H9 (cell line): ENCODE data around the gene WHAMM. TPM values are rescaled to one million over a fixed set of nuclear protein-coding genes. Genes with fewer than 3 reads are reported as not detected.

Source experiments
- DNase-seq: peaks from one replicate; pipeline ENCODE4 v3.0.0-alpha.2; 2017
- H2AFZ ChIP-seq: one replicate; pipeline ENCODE4 v1.6.1; 2013; ENCODE audit warnings: mild to moderate bottlenecking, low read length, control low read depth, moderate library complexity
- H2AK5ac ChIP-seq: 2 replicates; pipeline ENCODE4 v1.6.1; 2013; ENCODE audit warnings: low read length, control low read depth, mixed read lengths; ENCODE audit not compliant: insufficient read length
- H2BK120ac ChIP-seq: one replicate; pipeline ENCODE4 v1.6.1; 2013; ENCODE audit warnings: low read depth, mild to moderate bottlenecking, low read length, control low read depth, inconsistent platforms; ENCODE audit not compliant: poor library complexity, severe bottlenecking
- H2BK12ac ChIP-seq: 2 replicates; pipeline ENCODE4 v1.6.1; 2013; ENCODE audit warnings: low read length, control low read depth, mixed read lengths, low read depth; ENCODE audit not compliant: insufficient read length
- H2BK15ac ChIP-seq: 2 replicates; pipeline ENCODE4 v1.6.1; 2013; ENCODE audit warnings: low read depth, low read length, control low read depth
- H2BK20ac ChIP-seq: one replicate; pipeline ENCODE4 v1.6.1; 2013; ENCODE audit warnings: low read depth, mild to moderate bottlenecking, low read length, control low read depth, inconsistent platforms; ENCODE audit not compliant: poor library complexity, severe bottlenecking
- H2BK5ac ChIP-seq: 2 replicates; pipeline ENCODE4 v1.6.1; 2013; ENCODE audit warnings: low read length, control low read depth, mixed read lengths; ENCODE audit not compliant: insufficient read length
- H3K14ac ChIP-seq: 2 replicates; pipeline ENCODE4 v1.6.1; 2013; ENCODE audit warnings: low read length, control low read depth; ENCODE audit not compliant: insufficient read depth
- H3K18ac ChIP-seq: 2 replicates; pipeline ENCODE4 v1.6.1; 2013; ENCODE audit warnings: low read depth, mild to moderate bottlenecking, mixed read lengths, low read length, control low read depth; ENCODE audit not compliant: insufficient read length
- H3K23ac ChIP-seq: 2 replicates; pipeline ENCODE4 v1.6.1; 2013; ENCODE audit warnings: low read length, control low read depth, mixed read lengths, low read depth; ENCODE audit not compliant: insufficient read length
- H3K23me2 ChIP-seq: 2 replicates; pipeline ENCODE4 v1.6.1; 2013; ENCODE audit warnings: low read depth, mild to moderate bottlenecking, mixed read lengths, low read length, control low read depth; ENCODE audit not compliant: insufficient read length, poor library complexity, severe bottlenecking
- H3K27ac ChIP-seq: 2 replicates; pipeline ENCODE4 v1.5.1; 2013; ENCODE audit warnings: low read length, control low read depth, mixed read lengths, low read depth; ENCODE audit not compliant: insufficient read length
- H3K27me3 ChIP-seq: 2 replicates; pipeline ENCODE4 v1.6.1; 2013; ENCODE audit warnings: low read length, control low read depth, inconsistent platforms; ENCODE audit not compliant: insufficient read depth
- H3K4ac ChIP-seq: 2 replicates; pipeline ENCODE4 v1.6.1; 2013; ENCODE audit warnings: low read depth, mild to moderate bottlenecking, control low read depth, inconsistent platforms, low read length, moderate library complexity
- H3K4me1 ChIP-seq: 2 replicates; pipeline ENCODE4 v1.6.1; 2013; ENCODE audit warnings: low read length, control low read depth, inconsistent platforms; ENCODE audit not compliant: insufficient read depth
- H3K4me2 ChIP-seq: 2 replicates; pipeline ENCODE4 v1.6.1; 2013; ENCODE audit warnings: low read length, control low read depth, mixed read lengths; ENCODE audit not compliant: insufficient read length, insufficient read depth
- H3K56ac ChIP-seq: 2 replicates; pipeline ENCODE4 v1.6.1; 2013; ENCODE audit warnings: low read depth, mild to moderate bottlenecking, mixed read lengths, low read length, control low read depth; ENCODE audit not compliant: insufficient read length
- H3K79me1 ChIP-seq: 2 replicates; pipeline ENCODE4 v1.6.1; 2013; ENCODE audit warnings: low read depth, mild to moderate bottlenecking, moderate library complexity, low read length, control low read depth, inconsistent platforms; ENCODE audit not compliant: insufficient read depth, poor library complexity, severe bottlenecking
- H3K79me2 ChIP-seq: 2 replicates; pipeline ENCODE4 v1.6.1; 2013; ENCODE audit warnings: low read length, control low read depth, inconsistent platforms; ENCODE audit not compliant: insufficient read depth
- H3K9ac ChIP-seq: 2 replicates; pipeline ENCODE4 v1.6.1; 2013; ENCODE audit warnings: low read length, control low read depth, mixed read lengths; ENCODE audit not compliant: insufficient read length; ENCODE audit errors: extremely low read depth
- H3K9me3 ChIP-seq: one replicate; pipeline ENCODE4 v1.6.1; 2013; ENCODE audit warnings: low read depth, low read length, inconsistent platforms; ENCODE audit not compliant: control insufficient read depth
- H3T11ph ChIP-seq: one replicate; pipeline ENCODE4 v1.6.1; 2013; ENCODE audit warnings: mild to moderate bottlenecking, low read length, control low read depth, inconsistent platforms
- H4K20me1 ChIP-seq: one replicate; pipeline ENCODE4 v1.6.1; 2013; ENCODE audit not compliant: control insufficient read depth, insufficient read length, insufficient read depth
- H4K5ac ChIP-seq: 2 replicates; pipeline ENCODE4 v1.6.1; 2013; ENCODE audit warnings: low read depth, mild to moderate bottlenecking, mixed read lengths, low read length, control low read depth; ENCODE audit not compliant: insufficient read length
- H4K8ac ChIP-seq: replicated peaks from 2 replicates; pipeline ENCODE4 v1.6.1; 2013; ENCODE audit warnings: low read length, control low read depth, mixed read lengths, low read depth; ENCODE audit not compliant: insufficient read length
- H4K91ac ChIP-seq: 2 replicates; pipeline ENCODE4 v1.6.1; 2013; ENCODE audit warnings: low read depth, mild to moderate bottlenecking, moderate library complexity, mixed read lengths, low read length, control low read depth; ENCODE audit not compliant: insufficient read length
- H3K27ac Mint-ChIP-seq, 3 experiments: 2 replicates in 2 of 3; 3 replicates in 1 of 3; pipeline ENCODE4 v1.8.0; 2020 to 2021; ENCODE audit warnings: mixed read lengths in 3 of 3, mild to moderate bottlenecking in 1 of 3, moderate library complexity in 1 of 3
- H3K27me3 Mint-ChIP-seq: 2 replicates; pipeline ENCODE4 v1.8.0; 2021; ENCODE audit warnings: low read depth, mild to moderate bottlenecking, moderate library complexity, mixed read lengths
- H3K36me3 Mint-ChIP-seq, 3 experiments: 2 replicates in 2 of 3; 3 replicates in 1 of 3; pipeline ENCODE4 v1.8.0; 2020 to 2021; ENCODE audit warnings: low read depth in 3 of 3, mixed read lengths in 3 of 3; ENCODE audit not compliant: insufficient read depth in 1 of 3
- H3K4me1 Mint-ChIP-seq, 2 experiments: 2 replicates each; pipeline ENCODE4 v1.8.0; 2020; ENCODE audit warnings: mixed read lengths in 2 of 2
- H3K4me3 Mint-ChIP-seq, 2 experiments: 2 replicates in 1 of 2; 3 replicates in 1 of 2; pipeline ENCODE4 v1.8.0; 2020 to 2021; ENCODE audit warnings: mild to moderate bottlenecking in 2 of 2, mixed read lengths in 2 of 2, moderate library complexity in 1 of 2
- H3K9me3 Mint-ChIP-seq, 2 experiments: 2 replicates in 1 of 2; 3 replicates in 1 of 2; pipeline ENCODE4 v1.8.0; 2020; ENCODE audit warnings: mild to moderate bottlenecking in 2 of 2, mixed read lengths in 2 of 2, moderate library complexity in 1 of 2
- CTCF ChIP-seq: fragments of 200-600 bp; sonication (generic); conservative IDR thresholded peaks from 3 replicates; pipeline ENCODE4 v1.8.0; 2021; ENCODE audit warnings: antibody characterized with exemption, mild to moderate bottlenecking
- WGBS: extraction: QIAGEN DNeasy Blood & Tissue Kit; methylation state at CpG from one replicate; pipeline ENCODE4 v1.1.7; 2013; ENCODE audit warnings: missing lambda C conversion rate, low lambda C conversion rate, mixed read lengths; ENCODE audit not compliant: insufficient read length; ENCODE audit errors: extremely low coverage; 5-methylcytosine and 5-hydroxymethylcytosine counted together
- total RNA-seq: library from RNA; stranded (reverse); gene quantifications from 2 replicates; pipeline ENCODE4 v1.2.1, GENCODE V29; 2021

Gene WHAMM
- total RNA-seq, 1 experiment from 2014 or later, result 3.0 TPM

GRCh38 chr15:82852941-82853561 is 43.6 kb downstream of the WHAMM start:
- Histone ChIP-seq H3K27ac (no peak overlapping the region), H3K18ac (no peak overlapping the region), H2BK15ac (no peak overlapping the region), H3K4ac (no peak overlapping the region), H4K5ac (no peak overlapping the region), H3K56ac (no peak overlapping the region), H4K20me1 (no peaks in the 10 kb centered on the region), H3K9ac (no peak overlapping the region), H2AK5ac (no peak overlapping the region), H2BK20ac (no peak overlapping the region), H3K4me1 (no peaks in the 10 kb centered on the region), H3K79me1 (no peaks in the 10 kb centered on the region), H3K9me3 (no peaks in the 10 kb centered on the region), H3K27me3 (no peaks in the 10 kb centered on the region), H2AFZ (no peak overlapping the region), H3K14ac (no peak overlapping the region; the same call in 1 of the 2 replicates), H2BK12ac (no peak overlapping the region), H4K8ac (no peak overlapping the region), H3K79me2 (no peaks in the 10 kb centered on the region), H3K23me2 (no peaks in the 10 kb centered on the region), H2BK5ac (no peak overlapping the region), H2BK120ac (no peak overlapping the region), H3K23ac (no peak overlapping the region), H3K4me2 (no peak overlapping the region), H4K91ac (no peak overlapping the region), H3T11ph (no peak overlapping the region)
- no CpG with 5 or more reads among the region's 16 CpGs for WGBS
- Mint-ChIP-seq H3K9me3 (no peaks in the 10 kb centered on the region), H3K4me3 (no peak overlapping the region), H3K27me3 (no peaks in the 10 kb centered on the region), H3K4me1 (peaks cover 14% of the 10 kb centered on the region in 2 experiments), H3K27ac (no peak overlapping the region), H3K36me3 (no peaks in the 10 kb centered on the region; a peak in 1 of 7 replicates)
- no peak for TF ChIP-seq CTCF
- peak; percentile 6 for DNase-seq
